HG03095 (cell line): ENCODE data around the gene ATG4A.
A peak's percentile ranks its signal among the peaks of the same experiment; 100 is the strongest.

Source experiments
- ATAC-seq: cut with Tn5 transposase; IDR thresholded peaks from one replicate; pipeline ENCODE4 v1.9.1; 2021; ENCODE audit warnings: moderate library complexity; ENCODE audit not compliant: unreplicated experiment

ATG4A gene

GRCh38 chrX:108121291-108121690 is 29.7 kb downstream of the ATG4A start:
- no peak for ATAC-seq

- ATAC-seq, result no peak
These were observed 31.2 kb downstream of the ATG4A start for GRCh38 chrX:108122748-108123147.

GRCh38 chrX:108123591-108124366 is 32.2 kb downstream of the ATG4A start:
- no peak for ATAC-seq

- ATAC-seq, result no peak
These were observed 35.1 kb downstream of the ATG4A start for GRCh38 chrX:108126661-108127060.

- no peak for ATAC-seq
These were observed 35.6 kb downstream of the ATG4A start for GRCh38 chrX:108127152-108127551.

- ATAC-seq, result no peak
These were observed 39.3 kb downstream of the ATG4A start for GRCh38 chrX:108130889-108131288.

- no peak for ATAC-seq
These were observed 39.9 kb downstream of the ATG4A start for GRCh38 chrX:108131471-108131870.

- no peak for ATAC-seq
These were observed 40.5 kb downstream of the ATG4A start for GRCh38 chrX:108132034-108132433.

GRCh38 chrX:108132876-108133275 is 41.3 kb downstream of the ATG4A start:
- no peak for ATAC-seq

- ATAC-seq, result no peak
These were observed 43.1 kb downstream of the ATG4A start for GRCh38 chrX:108134724-108135123.

GRCh38 chrX:108138814-108139702 is 47.5 kb downstream of the ATG4A start:
- no peak for ATAC-seq

- peak; percentile 95 for ATAC-seq
These were observed 56.9 kb downstream of the ATG4A start for GRCh38 chrX:108148524-108148923.

GRCh38 chrX:108156082-108156481 is 64.5 kb downstream of the ATG4A start:
- ATAC-seq, result no peak

GRCh38 chrX:108156934-108157466 is 65.4 kb downstream of the ATG4A start:
- ATAC-seq, result no peak

GRCh38 chrX:108157628-108158027 is 66.0 kb downstream of the ATG4A start:
- ATAC-seq, result no peak

GRCh38 chrX:108159028-108159670 is 67.6 kb downstream of the ATG4A start:
- no peak for ATAC-seq

- ATAC-seq, result no peak
These were observed 68.7 kb downstream of the ATG4A start for GRCh38 chrX:108160309-108160708.

- no peak for ATAC-seq
These were observed 70.7 kb downstream of the ATG4A start for GRCh38 chrX:108162265-108162664.

GRCh38 chrX:108163333-108164082 is 71.9 kb downstream of the ATG4A start:
- ATAC-seq, result no peak

GRCh38 chrX:108165383-108166111 is 74.0 kb downstream of the ATG4A start:
- ATAC-seq, result no peak
